Neural cell (in vitro differentiated cells): ENCODE results near the gene LRSAM1.

Experiments used
- CTCF ChIP-seq: fragments of 450-650 bp; IDR thresholded peaks from 2 replicates; pipeline ENCODE4 v1.5.1; 2014; ENCODE audit warnings: antibody characterized with exemption, mild to moderate bottlenecking, moderate library complexity; ENCODE audit not compliant: poor library complexity, severe bottlenecking
- EP300 ChIP-seq: fragments of 450-650 bp; conservative IDR thresholded peaks from 2 replicates; pipeline ENCODE4 v1.6.1; 2014; ENCODE audit warnings: antibody characterized with exemption, mild to moderate bottlenecking, moderate library complexity; ENCODE audit not compliant: poor library complexity, severe bottlenecking
- EZH2 ChIP-seq: fragments of 200-600, 300-800 bp; shearing (Covaris generic), sonication (generic); IDR thresholded peaks from 2 replicates; pipeline ENCODE4 v1.6.1; 2014; ENCODE audit warnings: antibody characterized with exemption, low read length, borderline replicate concordance, mild to moderate bottlenecking; ENCODE audit not compliant: insufficient read depth, poor library complexity, severe bottlenecking
- MXI1 ChIP-seq: fragments of 450-650 bp; conservative IDR thresholded peaks from 2 replicates; pipeline ENCODE4 v1.6.1; 2014; ENCODE audit warnings: antibody characterized with exemption, mild to moderate bottlenecking; ENCODE audit not compliant: poor library complexity, severe bottlenecking
- RAD21 ChIP-seq: fragments of 450-650 bp; conservative IDR thresholded peaks from 2 replicates; pipeline ENCODE4 v1.6.1; 2014; ENCODE audit warnings: antibody characterized with exemption, mild to moderate bottlenecking, moderate library complexity
- SMC3 ChIP-seq: fragments of 450-650 bp; conservative IDR thresholded peaks from 2 replicates; pipeline ENCODE4 v1.6.1; 2014; ENCODE audit warnings: antibody characterized with exemption, mild to moderate bottlenecking, moderate library complexity; ENCODE audit not compliant: poor library complexity
- TAF1 ChIP-seq: IDR thresholded peaks from 2 replicates; pipeline ENCODE4 v1.6.1; 2012; ENCODE audit warnings: low read depth

- TF ChIP-seq CTCF (no peak), RAD21 (no peak), SMC3 (no peak), TAF1 (no peak), EZH2 (no peak), MXI1 (no peak), EP300 (no peak)
Observed at GRCh38 chr9:127526655-127527559, 75.6 kb downstream of the LRSAM1 start.
